Trophoblast cell (in vitro differentiated cells and primary cell): ENCODE results near the gene CADM2.

Experiments
- DNase-seq, 2 donors: peaks; one replicate each; pipeline ENCODE4 v3.0.0-alpha.2; 2016
- H2AFZ ChIP-seq: 2 replicates; pipeline ENCODE4 v1.6.1; 2013; ENCODE audit warnings: low read length, moderate library complexity, mild to moderate bottlenecking; ENCODE audit not compliant: insufficient read depth, poor library complexity
- H2AK5ac ChIP-seq: 2 replicates; pipeline ENCODE4 v1.6.1; 2013; ENCODE audit warnings: mild to moderate bottlenecking, low read length
- H2BK120ac ChIP-seq: 2 replicates; pipeline ENCODE4 v1.6.1; 2013; ENCODE audit warnings: low read length, mild to moderate bottlenecking, moderate library complexity; ENCODE audit not compliant: insufficient read depth, poor library complexity
- H2BK12ac ChIP-seq: 2 replicates; pipeline ENCODE4 v1.6.1; 2013; ENCODE audit warnings: mild to moderate bottlenecking, low read length, moderate library complexity
- H2BK5ac ChIP-seq: 2 replicates; pipeline ENCODE4 v1.6.1; 2013; ENCODE audit warnings: low read length, low read depth, moderate library complexity, mild to moderate bottlenecking; ENCODE audit not compliant: poor library complexity
- H3K14ac ChIP-seq: 2 replicates; pipeline ENCODE4 v1.6.1; 2013; ENCODE audit warnings: mild to moderate bottlenecking, low read length
- H3K18ac ChIP-seq: 2 replicates; pipeline ENCODE4 v1.6.1; 2013; ENCODE audit warnings: mild to moderate bottlenecking, low read length
- H3K23ac ChIP-seq: 2 replicates; pipeline ENCODE4 v1.6.1; 2013; ENCODE audit warnings: low read length
- H3K27ac ChIP-seq: 2 replicates; pipeline ENCODE4 v1.5.1; 2013; ENCODE audit warnings: low read depth, mild to moderate bottlenecking, inconsistent platforms, low read length, moderate library complexity
- H3K27me3 ChIP-seq: 2 replicates; pipeline ENCODE4 v1.6.1; 2013; ENCODE audit warnings: inconsistent platforms, mild to moderate bottlenecking, low read length, moderate library complexity; ENCODE audit not compliant: insufficient read depth
- H3K36me3 ChIP-seq, 2 experiments: 1 replicate in 1 of 2; 2 replicates in 1 of 2; pipeline ENCODE4 v1.6.1; 2013; ENCODE audit warnings: low read length in 2 of 2, mild to moderate bottlenecking in 2 of 2, moderate library complexity in 1 of 2; ENCODE audit not compliant: insufficient read depth in 2 of 2, control insufficient read depth in 1 of 2
- H3K4ac ChIP-seq: 2 replicates; pipeline ENCODE4 v1.6.1; 2013; ENCODE audit warnings: low read depth, mild to moderate bottlenecking, low read length, moderate library complexity
- H3K4me1 ChIP-seq, 2 experiments: 1 replicate in 1 of 2; 2 replicates in 1 of 2; pipeline ENCODE4 v1.6.1; 2013; ENCODE audit warnings: low read length in 2 of 2, mild to moderate bottlenecking in 2 of 2, moderate library complexity in 1 of 2; ENCODE audit not compliant: insufficient read depth in 2 of 2, control insufficient read depth in 1 of 2
- H3K4me2 ChIP-seq: 2 replicates; pipeline ENCODE4 v1.6.1; 2013; ENCODE audit warnings: inconsistent platforms, mild to moderate bottlenecking, low read length, moderate library complexity
- H3K4me3 ChIP-seq: 2 replicates; pipeline ENCODE4 v1.5.1; 2013; ENCODE audit warnings: mild to moderate bottlenecking, low read depth, low read length, inconsistent platforms
- H3K79me1 ChIP-seq: one replicate; pipeline ENCODE4 v1.6.1; 2013; ENCODE audit warnings: low read length
- H3K79me2 ChIP-seq: 2 replicates; pipeline ENCODE4 v1.6.1; 2013; ENCODE audit warnings: low read length, mild to moderate bottlenecking; ENCODE audit not compliant: control insufficient read depth, insufficient read depth, poor library complexity
- H3K9ac ChIP-seq: 2 replicates; pipeline ENCODE4 v1.6.1; 2013; ENCODE audit warnings: mild to moderate bottlenecking, low read length
- H3K9me3 ChIP-seq: 2 replicates; pipeline ENCODE4 v1.6.1; 2013; ENCODE audit warnings: low read depth, mild to moderate bottlenecking, control low read depth, inconsistent platforms, low read length; ENCODE audit not compliant: insufficient read depth
- H4K12ac ChIP-seq: 2 replicates; pipeline ENCODE4 v1.6.1; 2013; ENCODE audit warnings: low read depth, mild to moderate bottlenecking, low read length, moderate library complexity
- H4K8ac ChIP-seq: 2 replicates; pipeline ENCODE4 v1.6.1; 2013; ENCODE audit warnings: low read depth, mild to moderate bottlenecking, low read length, moderate library complexity
- H4K91ac ChIP-seq: one replicate; pipeline ENCODE4 v1.6.1; 2013; ENCODE audit warnings: low read depth, mild to moderate bottlenecking, low read length, moderate library complexity
- WGBS: extraction: QIAGEN DNeasy Blood & Tissue Kit; methylation state at CpG from one replicate; pipeline ENCODE4 v1.1.7; 2013; ENCODE audit warnings: missing lambda C conversion rate; ENCODE audit not compliant: insufficient read length, insufficient coverage; ENCODE audit errors: extremely low coverage; 5-methylcytosine and 5-hydroxymethylcytosine counted together

CADM2 gene

DNA sequence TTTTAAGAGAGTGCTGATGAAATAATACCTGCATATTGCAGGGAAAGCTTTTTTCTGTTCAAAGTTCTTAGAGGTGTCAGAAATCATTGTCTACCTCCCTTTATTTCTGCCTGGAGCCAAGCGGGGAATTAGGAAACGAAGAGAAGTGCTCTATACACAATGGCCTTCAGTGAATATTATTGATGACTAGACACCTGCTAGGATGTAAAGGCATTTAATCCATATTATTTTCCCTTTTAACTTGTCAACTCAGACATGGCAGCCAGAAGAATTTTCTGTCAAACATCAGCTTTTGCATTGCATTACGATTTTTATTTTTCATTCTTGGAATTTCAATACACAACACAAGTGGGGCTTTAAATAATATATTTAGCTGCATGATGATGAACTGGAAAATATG is 24.7 kb downstream of the CADM2 start:
- Histone ChIP-seq H3K79me2 (no peaks in the 10 kb centered on the region), H4K91ac (no peak overlapping the region), H3K14ac (no peak overlapping the region), H3K79me1 (no peaks in the 10 kb centered on the region), H4K8ac (no peak overlapping the region), H4K12ac (no peak overlapping the region), H3K18ac (no peak overlapping the region), H2AFZ (no peak overlapping the region), H2AK5ac (no peak overlapping the region), H2BK120ac (no peak overlapping the region), H3K4ac (no peak overlapping the region), H3K23ac (no peak overlapping the region), H3K9me3 (no peaks in the 10 kb centered on the region), H3K4me2 (no peak overlapping the region), H3K36me3 (no peaks in the 10 kb centered on the region), H3K9ac (no peak overlapping the region), H3K27ac (no peak overlapping the region), H3K4me1 (no peaks in the 10 kb centered on the region), H3K27me3 (no peaks in the 10 kb centered on the region), H2BK12ac (no peak overlapping the region), H2BK5ac (no peak overlapping the region), H3K4me3 (no peak overlapping the region)
- no CpG with 5 or more reads among the region's 3 CpGs for WGBS
- DNase-seq: no peak

DNA sequence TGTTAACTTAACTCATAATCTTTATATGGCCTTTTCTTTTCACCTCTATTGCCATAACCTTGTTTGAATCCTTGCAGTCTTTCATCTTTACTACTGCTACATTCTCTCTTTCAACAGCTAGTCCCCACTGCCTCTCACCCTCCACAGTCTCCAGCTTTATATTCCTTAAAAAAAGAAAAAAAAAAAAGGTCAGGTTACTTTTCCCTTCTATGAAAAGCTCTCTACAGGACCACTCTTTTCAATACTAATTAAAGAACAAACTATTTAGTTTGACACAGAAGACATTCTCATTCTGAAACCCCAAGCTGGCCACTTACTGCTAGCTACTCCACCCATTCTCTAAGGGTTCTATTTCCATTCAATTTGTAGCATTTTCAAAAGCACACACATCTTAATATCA is 25.6 kb downstream of the CADM2 start:
- H2AK5ac ChIP-seq: no peak overlapping the region
- no peak overlapping the region for H3K23ac ChIP-seq
- no peaks in the 10 kb centered on the region for H3K27me3 ChIP-seq
- H4K12ac ChIP-seq: no peak overlapping the region
- DNase-seq: no peak
- H3K4ac ChIP-seq: no peak overlapping the region
- H3K79me1 ChIP-seq: no peaks in the 10 kb centered on the region
- H2AFZ ChIP-seq: no peak overlapping the region
- H4K8ac ChIP-seq: no peak overlapping the region
- no peak overlapping the region for H3K27ac ChIP-seq
- no peaks in the 10 kb centered on the region for H3K36me3 ChIP-seq
- H2BK5ac ChIP-seq: no peak overlapping the region
- no peak overlapping the region for H3K14ac ChIP-seq
- no peak overlapping the region for H2BK120ac ChIP-seq
- no peak overlapping the region for H2BK12ac ChIP-seq
- no peaks in the 10 kb centered on the region for H3K4me1 ChIP-seq
- H3K4me3 ChIP-seq: no peak overlapping the region
- no peak overlapping the region for H4K91ac ChIP-seq
- H3K9ac ChIP-seq: no peak overlapping the region
- no peak overlapping the region for H3K4me2 ChIP-seq
- no peaks in the 10 kb centered on the region for H3K79me2 ChIP-seq
- H3K9me3 ChIP-seq: no peaks in the 10 kb centered on the region
- H3K18ac ChIP-seq: no peak overlapping the region

DNA sequence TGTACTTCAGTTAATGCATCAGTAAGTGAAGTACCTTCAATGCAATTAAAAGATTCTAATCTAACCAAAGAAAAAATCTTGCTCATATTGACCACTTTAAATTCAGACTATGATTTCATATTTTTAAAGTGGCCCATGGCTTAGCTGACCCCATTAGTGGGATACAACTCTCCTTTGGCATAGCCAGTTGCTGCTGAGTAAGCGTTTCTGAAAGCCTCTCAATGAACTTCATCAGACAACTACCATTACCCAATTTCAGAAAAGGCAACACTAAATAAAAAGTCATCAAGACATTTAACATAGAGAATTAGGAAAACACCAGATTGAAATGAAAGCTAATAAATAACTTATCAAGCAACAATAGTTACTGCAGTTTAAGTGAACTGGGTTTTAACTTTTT is 27.0 kb downstream of the CADM2 start:
- Histone ChIP-seq H3K14ac (no peak overlapping the region), H4K12ac (no peak overlapping the region)

DNA sequence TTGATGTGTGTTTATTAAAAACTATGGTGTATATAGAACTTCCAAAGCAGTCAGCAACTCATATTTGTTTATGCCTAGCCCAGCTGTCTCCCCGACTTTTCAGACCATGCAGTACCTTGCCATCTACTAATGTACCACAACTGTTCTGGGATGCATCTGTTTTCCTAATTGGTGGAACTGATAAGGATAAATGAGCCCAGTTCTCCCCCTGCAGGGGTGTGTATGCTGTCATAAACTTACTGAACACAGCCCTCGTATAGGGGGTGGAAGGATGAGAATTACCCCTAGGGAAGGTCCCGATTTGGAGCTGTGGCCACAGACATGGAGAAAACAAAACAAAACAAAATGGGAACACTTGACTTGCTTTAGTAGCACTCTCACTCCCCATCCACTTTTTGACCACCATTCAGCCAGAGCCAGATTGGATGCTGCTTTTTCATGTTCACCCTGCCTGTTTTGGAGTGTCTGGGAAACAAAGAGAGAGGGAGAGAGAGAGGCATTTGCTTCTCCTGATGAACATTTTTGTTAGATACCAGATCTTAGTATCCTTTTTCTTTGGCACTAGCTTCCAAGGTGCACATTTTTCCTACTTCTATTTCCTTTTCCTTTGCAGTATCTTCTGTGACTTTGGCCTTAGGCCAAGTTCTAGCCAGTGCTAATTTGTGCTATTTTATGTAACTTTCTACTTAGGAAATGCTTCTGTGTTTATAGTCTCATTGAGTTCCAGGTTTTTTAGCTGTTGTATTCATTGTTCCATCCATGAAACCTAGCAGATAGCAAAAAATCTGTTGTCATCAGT is 29.1 kb downstream of the CADM2 start:
- no peak overlapping the region for H2BK120ac ChIP-seq
- H4K8ac ChIP-seq: no peak overlapping the region
- H3K18ac ChIP-seq: no peak overlapping the region
- H3K23ac ChIP-seq: no peak overlapping the region
- H3K4me2 ChIP-seq: no peak overlapping the region
- no peak for DNase-seq
- no peaks in the 10 kb centered on the region for H3K27me3 ChIP-seq
- no peak overlapping the region for H2BK5ac ChIP-seq
- no peak overlapping the region for H3K4me3 ChIP-seq
- H3K14ac ChIP-seq: no peak overlapping the region
- no peaks in the 10 kb centered on the region for H3K36me3 ChIP-seq
- no peak overlapping the region for H3K27ac ChIP-seq
- H3K4me1 ChIP-seq: no peaks in the 10 kb centered on the region
- no peak overlapping the region for H4K12ac ChIP-seq
- H3K9ac ChIP-seq: no peak overlapping the region
- WGBS: no CpG with 5 or more reads among the region's 3 CpGs
- no peaks in the 10 kb centered on the region for H3K79me1 ChIP-seq
- no peaks in the 10 kb centered on the region for H3K79me2 ChIP-seq
- H4K91ac ChIP-seq: no peak overlapping the region
- H3K4ac ChIP-seq: no peak overlapping the region
- no peak overlapping the region for H2AFZ ChIP-seq
- H2AK5ac ChIP-seq: no peak overlapping the region
- no peak overlapping the region for H2BK12ac ChIP-seq
- no peaks in the 10 kb centered on the region for H3K9me3 ChIP-seq

More for the DNA sequence above, 27.0 kb downstream of the CADM2 start:
- H4K8ac ChIP-seq: no peak overlapping the region
- no peak overlapping the region for H2BK120ac ChIP-seq
- H3K79me1 ChIP-seq: no peaks in the 10 kb centered on the region
- no peak overlapping the region for H4K91ac ChIP-seq
- no peak overlapping the region for H3K4me2 ChIP-seq
- H3K79me2 ChIP-seq: no peaks in the 10 kb centered on the region
- no peak overlapping the region for H3K4me3 ChIP-seq
- H3K23ac ChIP-seq: no peak overlapping the region
- no peak overlapping the region for H3K27ac ChIP-seq
- no peak overlapping the region for H2BK12ac ChIP-seq
- no peak overlapping the region for H2BK5ac ChIP-seq
- H3K9me3 ChIP-seq: no peaks in the 10 kb centered on the region
- H3K27me3 ChIP-seq: no peaks in the 10 kb centered on the region
- no peak for DNase-seq
- H3K9ac ChIP-seq: no peak overlapping the region
- no peaks in the 10 kb centered on the region for H3K4me1 ChIP-seq
- H2AFZ ChIP-seq: no peak overlapping the region
- H3K18ac ChIP-seq: no peak overlapping the region
- no peak overlapping the region for H2AK5ac ChIP-seq
- no peak overlapping the region for H3K4ac ChIP-seq
- no peaks in the 10 kb centered on the region for H3K36me3 ChIP-seq
- no CpG with 5 or more reads among the region's 1 CpG for WGBS
